ENCODE results near the gene C12orf42. TPM values are rescaled to one million over a fixed set of nuclear protein-coding genes. Genes with fewer than 3 reads are reported as not detected.

The C12orf42 gene
- total RNA-seq, 1 experiment from 2014 or later: not detected

DNA sequence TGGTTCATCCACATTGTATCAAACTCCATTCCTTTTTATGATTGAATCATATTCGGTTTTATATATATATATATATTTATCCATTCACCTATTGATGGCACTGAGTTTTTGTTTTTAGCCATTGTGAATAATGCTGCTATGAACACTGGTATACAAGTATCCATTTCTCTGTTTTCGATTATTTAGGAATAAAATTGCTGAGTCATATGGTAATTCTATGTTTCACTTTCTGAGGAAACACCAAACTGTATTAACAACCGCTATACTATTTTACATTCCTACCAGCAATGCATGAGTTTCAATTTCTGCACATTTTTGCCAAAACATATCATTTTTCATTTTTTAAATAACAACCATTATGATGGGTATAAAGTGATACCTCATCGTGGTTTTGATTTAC is 104.7 kb downstream of the C12orf42 start:
- BruUV-seq (replicated peaks): no TSS peak
- Mint-ChIP-seq H3K27me3 (ENCODE audit: insufficient read depth, unreplicated experiment) (peaks cover 16% of the 10 kb centered on the region), H3K4me1 (ENCODE audit: low read depth, unreplicated experiment) (no peaks in the 10 kb centered on the region), H3K4me3 (ENCODE audit: unreplicated experiment) (no peak overlapping the region), H3K27ac (ENCODE audit: unreplicated experiment) (no peak overlapping the region), H3K9me3 (ENCODE audit: unreplicated experiment) (no peaks in the 10 kb centered on the region), H3K36me3 (ENCODE audit: insufficient read depth, unreplicated experiment) (no peaks in the 10 kb centered on the region)
- Histone ChIP-seq H3K36me3 (ENCODE audit: control insufficient read depth, insufficient read depth, low read length) (no peaks in the 10 kb centered on the region), H3K4me3 (ENCODE audit: low read depth, low read length) (no peak overlapping the region), H3K27me3 (replicated peaks; ENCODE audit: control insufficient read depth, insufficient read depth, low read length) (no peaks in the 10 kb centered on the region), H3K4me1 (no peaks in the 10 kb centered on the region), H3K9me3 (no peaks in the 10 kb centered on the region)
- no peak for DNase-seq
- ChIA-PET CTCF (no interaction called here), POLR2A (no interaction called here)
- intact Hi-C loops (cut with micrococcal nuclease; ENCODE audit: unreplicated experiment): no loop called here
- TF ChIP-seq, protein P1, sequence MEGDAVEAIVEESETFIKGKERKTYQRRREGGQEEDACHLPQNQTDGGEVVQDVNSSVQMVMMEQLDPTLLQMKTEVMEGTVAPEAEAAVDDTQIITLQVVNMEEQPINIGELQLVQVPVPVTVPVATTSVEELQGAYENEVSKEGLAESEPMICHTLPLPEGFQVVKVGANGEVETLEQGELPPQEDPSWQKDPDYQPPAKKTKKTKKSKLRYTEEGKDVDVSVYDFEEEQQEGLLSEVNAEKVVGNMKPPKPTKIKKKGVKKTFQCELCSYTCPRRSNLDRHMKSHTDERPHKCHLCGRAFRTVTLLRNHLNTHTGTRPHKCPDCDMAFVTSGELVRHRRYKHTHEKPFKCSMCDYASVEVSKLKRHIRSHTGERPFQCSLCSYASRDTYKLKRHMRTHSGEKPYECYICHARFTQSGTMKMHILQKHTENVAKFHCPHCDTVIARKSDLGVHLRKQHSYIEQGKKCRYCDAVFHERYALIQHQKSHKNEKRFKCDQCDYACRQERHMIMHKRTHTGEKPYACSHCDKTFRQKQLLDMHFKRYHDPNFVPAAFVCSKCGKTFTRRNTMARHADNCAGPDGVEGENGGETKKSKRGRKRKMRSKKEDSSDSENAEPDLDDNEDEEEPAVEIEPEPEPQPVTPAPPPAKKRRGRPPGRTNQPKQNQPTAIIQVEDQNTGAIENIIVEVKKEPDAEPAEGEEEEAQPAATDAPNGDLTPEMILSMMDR (IDR thresholded peaks at IDR 0.05; ENCODE audit: insufficient read depth in 1 of 2, low read depth in 1 of 2, low read length in 1 of 2, severe bottlenecking in 1 of 2, unreplicated experiment in 1 of 2): no peak

DNA sequence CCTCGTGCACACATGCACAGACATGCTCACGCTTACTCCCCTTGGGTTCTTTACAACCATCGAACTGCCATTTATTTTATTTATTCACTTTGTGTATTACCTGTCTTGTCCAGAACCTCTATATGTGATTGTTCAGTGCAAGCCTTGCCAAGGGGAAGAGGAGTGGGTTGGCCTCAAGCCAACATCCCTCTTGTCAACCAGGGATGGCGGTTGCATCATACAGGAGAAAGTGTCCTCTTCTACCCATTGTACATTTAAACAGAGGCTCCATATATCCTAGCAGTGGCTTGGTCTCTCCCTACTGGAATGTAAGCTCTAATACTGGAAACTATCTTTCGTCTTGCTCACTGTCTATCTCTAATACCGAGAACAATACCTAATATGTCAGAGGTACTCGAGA is 108.4 kb downstream of the C12orf42 start:
- Histone ChIP-seq H3K4me3 (ENCODE audit: low read depth, low read length) (no peak overlapping the region), H3K4me1 (no peaks in the 10 kb centered on the region), H3K36me3 (ENCODE audit: control insufficient read depth, insufficient read depth, low read length) (no peaks in the 10 kb centered on the region), H3K9me3 (no peaks in the 10 kb centered on the region), H3K27me3 (replicated peaks; ENCODE audit: control insufficient read depth, insufficient read depth, low read length) (no peaks in the 10 kb centered on the region)
- TF ChIP-seq, protein P1 (IDR thresholded peaks at IDR 0.05; ENCODE audit: insufficient read depth in 1 of 2, low read depth in 1 of 2, low read length in 1 of 2, severe bottlenecking in 1 of 2, unreplicated experiment in 1 of 2): no peak
- ChIA-PET POLR2A (no interaction called here), CTCF (no interaction called here)
- Mint-ChIP-seq H3K9me3 (ENCODE audit: unreplicated experiment) (no peaks in the 10 kb centered on the region), H3K4me1 (ENCODE audit: low read depth, unreplicated experiment) (no peaks in the 10 kb centered on the region), H3K36me3 (ENCODE audit: insufficient read depth, unreplicated experiment) (no peaks in the 10 kb centered on the region), H3K27ac (ENCODE audit: unreplicated experiment) (no peak overlapping the region), H3K27me3 (ENCODE audit: insufficient read depth, unreplicated experiment) (peaks cover 18% of the 10 kb centered on the region), H3K4me3 (ENCODE audit: unreplicated experiment) (no peak overlapping the region)
- no peak for DNase-seq
- BruUV-seq (replicated peaks): no TSS peak
- intact Hi-C loops (cut with micrococcal nuclease; ENCODE audit: unreplicated experiment): no loop called here

DNA sequence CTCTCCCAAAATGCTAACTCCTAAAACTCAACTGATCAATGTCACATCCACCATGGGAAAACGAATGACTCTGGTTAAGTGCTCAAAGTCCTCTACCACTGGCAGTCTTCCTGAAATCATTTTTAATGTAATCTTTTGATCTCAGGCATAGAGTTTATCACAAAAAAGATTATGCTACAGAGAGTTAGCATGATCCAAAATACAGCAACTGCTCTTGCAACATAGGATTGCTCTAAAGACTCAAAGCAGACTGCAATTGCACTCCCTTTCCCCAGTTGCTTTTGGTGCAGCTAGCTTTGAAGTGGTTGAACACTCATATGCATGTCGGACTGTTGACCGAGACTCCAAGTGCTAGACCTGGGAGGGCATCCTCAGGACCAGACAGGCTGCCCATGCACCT is 109.3 kb downstream of the C12orf42 start:
- POLR2A ChIA-PET: no interaction called here
- Histone ChIP-seq H3K27me3 (replicated peaks; ENCODE audit: control insufficient read depth, insufficient read depth, low read length) (no peaks in the 10 kb centered on the region), H3K9me3 (no peaks in the 10 kb centered on the region), H3K36me3 (ENCODE audit: control insufficient read depth, insufficient read depth, low read length) (no peaks in the 10 kb centered on the region), H3K4me3 (ENCODE audit: low read depth, low read length) (no peak overlapping the region), H3K4me1 (no peaks in the 10 kb centered on the region)
- no peaks in the 10 kb centered on the region for H3K4me1 Mint-ChIP-seq (ENCODE audit: low read depth, unreplicated experiment)
- no peak for DNase-seq
- no peaks in the 10 kb centered on the region for H3K9me3 Mint-ChIP-seq (ENCODE audit: unreplicated experiment)
- intact Hi-C loops (cut with micrococcal nuclease; ENCODE audit: unreplicated experiment): no loop called here
- no peak overlapping the region for H3K4me3 Mint-ChIP-seq (ENCODE audit: unreplicated experiment)
- peaks cover 18% of the 10 kb centered on the region for H3K27me3 Mint-ChIP-seq (ENCODE audit: insufficient read depth, unreplicated experiment)
- TF ChIP-seq, protein P1 (IDR thresholded peaks at IDR 0.05; ENCODE audit: insufficient read depth in 1 of 2, low read depth in 1 of 2, low read length in 1 of 2, severe bottlenecking in 1 of 2, unreplicated experiment in 1 of 2): no peak
- CTCF ChIA-PET: no interaction called here
- H3K36me3 Mint-ChIP-seq (ENCODE audit: insufficient read depth, unreplicated experiment): no peaks in the 10 kb centered on the region
- BruUV-seq (replicated peaks): no TSS peak
- no peak overlapping the region for H3K27ac Mint-ChIP-seq (ENCODE audit: unreplicated experiment)

Measured in Caco-2 (cell line).